ENCODE data around the gene GIPR. TPM values are rescaled to one million over a fixed set of nuclear protein-coding genes. Genes with fewer than 3 reads are reported as not detected.
A peak's percentile ranks its signal among the peaks of the same experiment; 100 is the strongest.

Gene GIPR
- total and polyA plus RNA-seq, 9 donors: 0.02 to 1.6 (median 0.32) TPM; not detected in 3

- H3K27me3 ChIP-seq: no peaks in the 10 kb centered on the region
- TF ChIP-seq POLR2A (IDR thresholded peaks at IDR 0.05) (no peak), CTCF (IDR thresholded peaks at IDR 0.05) (no peak), EP300 (IDR thresholded peaks at IDR 0.05) (no peak)
- H3K4me1 ChIP-seq (ENCODE audit: insufficient read depth): no peaks in the 10 kb centered on the region
- intact Hi-C loops (cut with DNase I): no loop called here
- WGBS, 3 donors: 7 to 9% (median 9%) methylated on average over 42 of the region's 42 CpGs
- H3K36me3 ChIP-seq: no peaks in the 10 kb centered on the region
- H3K4me3 ChIP-seq: no peak overlapping the region
- DNase-seq: peak in 4 of 5 donors; percentile 29 to 67 (median 58)
- no peaks in the 10 kb centered on the region for H3K9me3 ChIP-seq
- H3K27ac ChIP-seq: no peak overlapping the region
Observed at GRCh38 chr19:45670670-45671453, 2.8 kb downstream of the GIPR start.

- intact Hi-C loops (cut with DNase I): no loop called here
- peaks cover 7% of the 10 kb centered on the region for H3K27me3 ChIP-seq
- peaks cover 3% of the 10 kb centered on the region for H3K4me1 ChIP-seq (ENCODE audit: insufficient read depth)
Observed at GRCh38 chr19:45674946-45675345, 6.9 kb downstream of the GIPR start.

GRCh38 chr19:45676851-45677263, 8.8 kb downstream of the GIPR start:
- Histone ChIP-seq H3K27me3 (peaks cover 7% of the 10 kb centered on the region), H3K4me1 (ENCODE audit: insufficient read depth) (peaks cover 3% of the 10 kb centered on the region), H3K27ac (no peak overlapping the region), H3K36me3 (no peaks in the 10 kb centered on the region), H3K9me3 (no peaks in the 10 kb centered on the region), H3K4me3 (no peak overlapping the region)
- no peak for DNase-seq
- intact Hi-C loops (cut with DNase I): no loop called here
- 4 to 6% (median 5%) methylated on average over 26 to 28 of the region's 28 CpGs for WGBS, 3 donors
- no peak for TF ChIP-seq CTCF (IDR thresholded peaks at IDR 0.05)

More at GRCh38 chr19:45674946-45675345, 6.9 kb downstream of the GIPR start:
- WGBS, 3 donors: 39 to 47% (median 43%) methylated on average over 7 of the region's 7 CpGs
- TF ChIP-seq POLR2A (IDR thresholded peaks at IDR 0.05): no peak
- no peak for TF ChIP-seq EP300 (IDR thresholded peaks at IDR 0.05)
- no peak for TF ChIP-seq CTCF (IDR thresholded peaks at IDR 0.05)
- DNase-seq: no peak
- no peaks in the 10 kb centered on the region for H3K36me3 ChIP-seq
- no peak overlapping the region for H3K27ac ChIP-seq
- H3K9me3 ChIP-seq: no peaks in the 10 kb centered on the region
- no peak overlapping the region for H3K4me3 ChIP-seq

DNA sequence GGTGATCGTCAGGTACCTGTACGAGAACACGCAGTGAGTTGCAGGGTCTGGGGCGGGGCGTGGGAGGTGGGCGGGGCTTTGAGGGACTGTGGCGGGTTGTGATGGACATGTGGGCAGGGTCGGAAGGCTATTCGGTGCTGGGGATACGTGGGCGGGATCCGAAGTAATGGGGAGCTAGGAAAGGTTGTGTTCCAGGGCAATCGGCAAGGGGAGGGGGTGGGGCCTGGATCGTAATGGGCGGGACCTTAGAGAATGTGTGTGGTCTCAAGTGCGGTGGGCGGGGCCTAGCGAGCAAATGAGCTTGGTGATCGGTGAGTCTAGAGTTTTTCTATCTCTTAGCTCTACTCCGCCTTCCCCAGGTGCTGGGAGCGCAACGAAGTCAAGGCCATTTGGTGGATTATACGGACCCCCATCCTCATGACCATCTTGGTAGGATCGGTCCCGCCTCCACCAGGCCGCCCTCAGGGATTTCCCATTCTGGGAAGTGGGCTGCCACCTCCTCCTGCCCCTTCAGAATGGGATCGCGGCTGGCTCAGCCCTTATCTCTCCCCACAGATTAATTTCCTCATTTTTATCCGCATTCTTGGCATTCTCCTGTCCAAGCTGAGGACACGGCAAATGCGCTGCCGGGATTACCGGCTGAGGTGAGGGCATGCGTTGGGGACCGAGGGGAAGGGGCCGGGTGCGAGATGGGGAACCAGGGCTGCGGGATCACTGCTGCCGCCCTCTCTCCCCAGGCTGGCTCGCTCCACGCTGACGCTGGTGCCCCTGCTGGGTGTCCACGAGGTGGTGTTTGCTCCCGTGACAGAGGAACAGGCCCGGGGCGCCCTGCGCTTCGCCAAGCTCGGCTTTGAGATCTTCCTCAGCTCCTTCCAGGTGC, 9.6 kb downstream of the GIPR start:
- TF ChIP-seq CTCF (IDR thresholded peaks at IDR 0.05): no peak
- no peak for TF ChIP-seq EP300 (IDR thresholded peaks at IDR 0.05)
- no peak for TF ChIP-seq POLR2A (IDR thresholded peaks at IDR 0.05)
- Histone ChIP-seq H3K9me3 (no peaks in the 10 kb centered on the region), H3K4me1 (ENCODE audit: insufficient read depth) (peaks cover 3% of the 10 kb centered on the region), H3K27me3 (peaks cover 7% of the 10 kb centered on the region), H3K4me3 (no peak overlapping the region), H3K27ac (no peak overlapping the region), H3K36me3 (no peaks in the 10 kb centered on the region)
- DNase-seq: peak in 4 of 5 donors; percentile 39 to 64 (median 52)
- intact Hi-C loops (cut with DNase I): no loop called here
- WGBS, 3 donors: 1 to 3% (median 2%) methylated on average over 47 to 49 of the region's 49 CpGs

Measured in ovary (tissue), 9 donors.